ENCODE results near the gene SPEM2.

SPEM2 gene

GRCh38 chr17:7426203-7426863 lies 917 bp downstream of the SPEM2 start:
- DNase-seq: no peak

- no peak for DNase-seq
These were observed 1.6 kb downstream of the SPEM2 start for GRCh38 chr17:7426896-7427489.

- no peak for DNase-seq
These were observed 2.1 kb downstream of the SPEM2 start for GRCh38 chr17:7427549-7427948.

- no peak for DNase-seq
These were observed 3.1 kb downstream of the SPEM2 start, which contains the start of gene SPEM3 for GRCh38 chr17:7428557-7428956. SPEM3 (plus strand) TSS chr17:7428857; CDS start chr17:7428903, 46 bp downstream.

GRCh38 chr17:7429722-7430121 lies 4.3 kb downstream of the SPEM2 start:
- DNase-seq: no peak

GRCh38 chr17:7431231-7431630 lies 5.8 kb downstream of the SPEM2 start:
- no peak for DNase-seq

- no peak for DNase-seq
These were observed 6.9 kb downstream of the SPEM2 start for GRCh38 chr17:7432296-7432695.

GRCh38 chr17:7435676-7436555 lies 10.5 kb downstream of the SPEM2 start:
- DNase-seq: peak; percentile 70

GRCh38 chr17:7436556-7437368 lies 11.3 kb downstream of the SPEM2 start:
- no peak for DNase-seq

- DNase-seq: no peak
These were observed 12.0 kb downstream of the SPEM2 start for GRCh38 chr17:7437369-7437863.

GRCh38 chr17:7437950-7438614 lies 12.7 kb downstream of the SPEM2 start:
- no peak for DNase-seq

- no peak for DNase-seq
These were observed 13.4 kb downstream of the SPEM2 start for GRCh38 chr17:7438656-7439460.

- DNase-seq: no peak
These were observed 14.2 kb downstream of the SPEM2 start, which contains the start of gene FGF11 for GRCh38 chr17:7439462-7440112. FGF11 (plus strand) TSS chr17:7439512; CDS start chr17:7439621, 109 bp downstream.

GRCh38 chr17:7440113-7440833 lies 14.9 kb downstream of the SPEM2 start:
- no peak for DNase-seq

- no peak for DNase-seq
These were observed 15.4 kb downstream of the SPEM2 start for GRCh38 chr17:7440834-7441195.

GRCh38 chr17:7441266-7441665 lies 15.8 kb downstream of the SPEM2 start:
- no peak for DNase-seq

- DNase-seq: no peak
These were observed 16.7 kb downstream of the SPEM2 start for GRCh38 chr17:7442142-7442541.

- DNase-seq: no peak
These were observed 18.4 kb downstream of the SPEM2 start for GRCh38 chr17:7443499-7444485.

Data from GDM1 (cell line).